HG02642 (cell line): ENCODE results near the gene CITED1.

ENCODE experiments used
- ATAC-seq: cut with Tn5 transposase; IDR thresholded peaks from one replicate; pipeline ENCODE4 v1.9.1; 2021; ENCODE audit warnings: mild to moderate bottlenecking; ENCODE audit not compliant: unreplicated experiment, poor library complexity

Gene CITED1

DNA sequence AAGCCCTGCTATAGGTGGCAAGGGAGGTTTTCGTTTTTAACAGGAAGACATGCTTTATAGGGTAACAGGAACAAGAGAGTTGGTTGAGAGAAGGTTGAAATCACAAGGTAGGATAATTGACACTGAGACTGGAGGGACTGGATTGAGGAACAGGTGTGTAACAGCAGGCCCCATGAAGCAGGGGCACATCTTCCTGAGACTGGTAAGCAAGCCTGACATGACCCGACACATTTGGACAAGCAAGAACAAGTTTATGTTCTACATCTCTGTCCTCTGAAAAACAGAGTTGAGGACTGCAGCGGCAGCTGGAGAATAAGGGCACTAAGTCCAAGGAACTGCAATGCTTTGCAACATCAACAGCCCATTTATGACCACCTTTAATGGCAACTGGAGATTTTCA lies 33.9 kb downstream of the CITED1 start:
- no peak for ATAC-seq

DNA sequence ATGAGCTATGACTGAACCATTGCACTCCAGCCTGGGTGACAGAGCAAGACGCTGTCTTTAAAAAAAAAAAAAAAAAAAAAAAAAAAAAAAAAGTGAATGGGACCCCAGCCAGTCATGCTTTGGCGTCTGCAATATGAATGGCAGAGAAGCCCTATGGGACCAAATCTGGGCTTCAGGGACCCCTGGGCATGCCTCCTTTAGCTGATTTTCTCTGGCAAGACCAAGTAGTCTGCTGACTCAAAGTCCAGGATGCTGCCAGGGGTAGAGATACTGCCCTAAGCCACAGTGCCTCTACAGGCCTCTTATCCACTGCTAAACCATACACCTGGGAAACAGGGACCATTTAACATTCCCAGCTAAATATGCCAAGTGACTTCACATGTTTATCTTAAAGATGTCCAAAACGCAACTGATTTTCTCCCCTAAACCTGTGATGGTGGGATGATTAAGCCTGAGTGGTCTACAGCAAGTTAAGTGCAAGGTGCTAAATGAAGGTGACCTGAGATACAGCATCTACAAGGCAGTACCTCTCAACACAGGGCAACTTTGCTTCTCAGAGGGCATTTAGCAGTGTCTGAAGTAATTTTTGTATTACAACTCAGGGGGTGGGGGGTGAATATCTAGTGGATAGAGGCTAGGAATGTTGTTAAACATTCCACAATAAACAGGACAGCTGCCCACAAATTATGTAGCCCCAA lies 34.5 kb downstream of the CITED1 start:
- ATAC-seq: no peak

DNA sequence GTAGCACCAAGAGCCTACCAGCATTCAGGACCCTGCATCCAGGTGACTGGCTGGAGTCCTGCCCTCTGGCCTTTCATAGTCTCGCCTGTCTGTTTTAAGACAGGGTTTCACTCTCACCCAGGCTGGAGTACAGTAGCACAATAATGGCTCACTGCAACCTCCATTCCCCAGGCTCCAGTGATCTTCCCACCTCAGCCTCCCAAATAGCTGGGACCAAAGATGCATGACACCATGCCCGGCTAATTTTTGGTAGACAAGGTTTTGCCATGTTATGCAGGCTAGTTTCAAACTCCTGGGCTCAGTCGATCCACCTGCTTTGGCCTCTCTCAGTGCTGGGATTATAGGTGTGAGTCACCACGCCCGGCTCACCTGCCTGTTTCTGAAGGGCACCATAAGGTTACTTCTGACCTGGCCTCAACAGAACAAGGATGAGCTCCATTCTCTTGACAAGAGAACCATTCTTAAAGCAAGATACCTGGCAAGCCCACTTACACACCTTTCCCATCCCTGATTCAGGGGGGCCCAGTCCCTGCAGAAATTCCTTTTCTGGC lies 35.3 kb downstream of the CITED1 start:
- no peak for ATAC-seq

DNA sequence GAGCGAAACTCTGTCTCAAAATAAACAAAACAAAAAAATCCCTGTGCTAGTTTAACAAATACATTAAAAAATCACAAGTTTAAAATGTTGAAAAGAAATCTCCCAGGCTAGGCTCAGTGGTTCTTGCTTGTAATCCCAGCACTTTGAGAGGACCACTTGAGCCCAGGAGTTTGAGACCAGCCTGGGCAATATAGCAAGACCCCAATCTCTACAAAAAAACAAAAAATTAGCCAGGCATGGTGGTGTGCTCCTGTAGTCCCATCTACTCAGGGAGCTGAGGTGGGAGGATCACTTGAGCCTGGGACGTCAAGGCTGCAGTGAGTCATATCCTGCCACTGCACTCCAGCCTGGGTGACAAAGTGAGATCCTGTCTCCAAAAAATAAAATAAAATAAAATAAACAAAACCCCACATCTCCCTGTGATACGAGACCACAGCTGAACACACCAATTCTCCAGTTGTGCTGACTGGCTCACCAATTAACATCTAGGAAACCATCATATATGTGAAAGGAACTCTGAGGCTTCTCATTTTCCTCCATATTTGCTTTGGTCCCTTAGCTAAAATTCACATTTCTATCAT lies 36.0 kb downstream of the CITED1 start:
- ATAC-seq: no peak

DNA sequence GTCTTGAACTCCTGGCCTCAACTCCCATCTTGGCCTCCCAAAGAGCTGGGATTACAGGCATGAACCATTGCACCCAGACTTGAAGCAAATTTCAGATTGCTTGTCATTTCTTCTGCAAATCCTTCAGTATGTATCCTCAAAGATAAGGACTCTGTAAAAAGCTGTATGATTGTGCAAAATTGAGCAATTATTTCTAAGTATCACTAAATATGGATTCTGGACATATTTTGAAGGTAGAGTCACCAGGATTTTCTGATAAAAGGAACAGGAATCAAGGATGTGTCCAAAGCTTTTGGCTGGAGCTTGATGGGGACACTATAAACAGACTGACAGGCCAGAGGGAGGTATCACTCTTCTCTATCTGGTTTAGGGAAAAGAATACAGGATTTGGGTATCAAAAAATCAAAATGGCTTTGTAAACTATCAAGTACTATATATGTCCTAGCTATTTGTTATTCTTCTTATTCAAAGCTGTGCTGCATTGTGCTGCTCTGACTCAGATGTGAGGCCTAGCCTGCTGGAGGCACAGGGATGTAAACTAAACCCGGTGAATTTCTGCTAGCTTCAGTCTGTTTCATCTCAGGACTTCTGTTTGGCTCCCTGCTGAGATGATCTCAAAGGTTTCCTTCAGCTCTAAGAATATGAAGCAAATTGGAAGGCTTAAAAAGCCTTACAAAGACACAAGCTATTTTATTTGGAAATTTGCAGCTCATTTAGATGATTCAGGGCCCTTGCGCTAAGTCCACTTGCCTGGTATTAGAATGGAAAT lies 36.9 kb downstream of the CITED1 start:
- ATAC-seq: no peak

DNA sequence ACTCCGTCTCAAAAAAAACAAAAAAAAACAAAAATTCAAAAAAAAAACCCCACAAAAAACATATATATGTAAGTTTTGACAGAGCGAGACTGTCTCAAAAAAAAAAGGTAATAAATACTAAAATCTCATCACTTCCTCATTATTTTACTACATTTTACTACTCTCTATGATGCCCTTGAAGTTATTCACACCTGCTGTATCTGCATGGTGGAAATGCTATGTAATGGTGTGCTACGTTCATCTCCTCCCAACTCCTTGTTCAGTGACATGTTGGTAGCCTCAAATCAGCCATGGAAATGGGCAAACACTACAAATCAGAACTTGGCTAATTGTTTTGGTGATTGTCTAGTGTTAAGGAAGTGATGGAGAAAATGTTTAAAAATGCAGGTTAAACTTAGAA lies 40.5 kb downstream of the CITED1 start:
- no peak for ATAC-seq

DNA sequence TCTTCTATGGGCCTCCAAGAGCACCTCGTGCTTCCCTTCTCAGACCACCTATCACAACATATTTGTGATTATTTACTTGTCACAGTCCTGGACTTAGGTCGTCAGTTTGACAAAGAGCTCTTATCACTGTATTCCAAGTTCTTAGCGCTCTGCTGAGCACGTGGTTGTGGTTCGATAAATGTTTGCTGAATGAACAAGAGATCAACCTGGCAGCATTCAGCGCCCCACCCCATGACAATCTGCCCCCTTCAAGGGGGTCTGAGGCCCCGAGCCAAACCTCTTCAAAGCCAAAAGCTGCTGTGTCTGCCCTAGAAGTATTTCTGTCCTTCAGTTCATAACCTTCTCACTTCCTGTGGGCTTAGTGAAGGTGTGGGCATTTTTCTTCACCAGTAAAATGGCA lies 43.6 kb downstream of the CITED1 start:
- no peak for ATAC-seq

DNA sequence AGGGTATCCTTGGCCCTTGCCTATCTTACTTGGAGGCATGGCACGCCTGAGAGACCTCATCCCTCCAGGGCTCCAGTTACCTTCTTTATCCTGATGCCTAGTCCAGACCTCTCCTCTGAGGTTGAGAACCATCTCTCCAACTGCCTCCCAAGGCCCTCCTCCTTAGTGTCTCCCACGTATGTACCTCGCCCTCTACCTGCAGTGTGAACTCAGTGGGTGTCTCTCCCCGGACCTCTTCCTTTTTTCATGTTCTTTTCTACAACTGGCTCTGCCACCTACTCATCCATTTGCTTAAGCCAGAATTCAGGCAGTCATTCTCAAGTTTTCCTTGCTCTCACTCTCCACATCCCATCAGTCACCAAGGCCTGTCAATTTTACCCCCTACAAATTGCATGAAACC lies 45.3 kb downstream of the CITED1 start:
- no peak for ATAC-seq

DNA sequence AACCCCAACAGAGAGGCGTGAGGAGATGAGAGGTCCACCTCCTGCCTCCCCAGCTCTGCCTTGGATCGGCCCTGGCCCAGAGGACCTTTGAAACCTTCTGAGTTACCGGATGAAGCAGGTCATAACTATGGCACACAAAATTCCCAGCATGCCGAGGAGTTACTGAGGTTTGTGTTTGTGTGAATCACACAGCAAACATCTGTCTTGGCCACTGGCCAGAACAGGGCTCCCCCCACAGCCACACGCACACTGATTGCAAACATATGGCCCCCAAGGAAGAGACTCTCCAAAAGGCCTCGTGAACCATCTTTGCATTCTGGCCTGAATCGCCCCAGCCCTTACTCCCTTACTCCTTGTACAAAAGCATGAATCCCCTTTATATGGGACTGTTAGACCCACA lies 47.5 kb downstream of the CITED1 start:
- no peak for ATAC-seq

DNA sequence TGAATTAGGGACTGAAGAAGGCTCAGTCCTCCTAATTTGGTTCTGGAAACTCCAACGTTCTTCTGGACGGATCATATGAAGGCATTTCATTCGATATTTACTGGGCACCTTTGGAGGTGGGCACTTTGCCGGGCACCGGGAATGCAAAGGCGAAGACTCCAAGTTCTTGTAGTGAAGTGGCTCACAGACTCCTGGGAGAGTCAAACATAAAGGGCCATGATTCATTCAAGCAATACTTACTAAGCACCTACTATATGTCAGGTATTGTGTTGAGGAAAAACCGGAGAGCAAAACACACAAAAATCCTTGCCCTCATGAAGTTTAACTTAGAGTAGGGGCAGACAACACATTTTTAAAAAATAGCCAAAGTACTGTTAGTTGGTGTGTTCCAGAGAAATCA lies 49.9 kb downstream of the CITED1 start:
- no peak for ATAC-seq

DNA sequence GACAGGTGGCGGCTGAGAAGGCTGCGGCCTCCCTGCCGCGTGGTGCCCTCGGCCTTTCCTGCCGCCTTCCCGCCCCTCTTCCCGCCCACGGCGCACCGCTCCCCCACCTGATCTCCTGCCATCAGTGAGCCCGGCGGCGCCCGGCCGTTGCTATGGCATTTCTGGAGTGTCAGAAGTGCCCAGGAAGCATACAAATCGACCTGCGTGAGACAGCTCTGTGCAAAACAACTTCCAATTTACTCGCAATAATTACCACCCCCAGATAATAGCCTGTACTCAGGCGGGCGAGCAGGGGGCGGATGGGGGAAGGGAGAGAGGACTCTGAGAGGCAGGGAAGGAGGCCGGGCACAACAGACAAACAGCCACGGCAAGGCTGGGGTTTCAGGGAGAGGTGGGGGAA lies 50.3 kb downstream of the CITED1 start:
- no peak for ATAC-seq

DNA sequence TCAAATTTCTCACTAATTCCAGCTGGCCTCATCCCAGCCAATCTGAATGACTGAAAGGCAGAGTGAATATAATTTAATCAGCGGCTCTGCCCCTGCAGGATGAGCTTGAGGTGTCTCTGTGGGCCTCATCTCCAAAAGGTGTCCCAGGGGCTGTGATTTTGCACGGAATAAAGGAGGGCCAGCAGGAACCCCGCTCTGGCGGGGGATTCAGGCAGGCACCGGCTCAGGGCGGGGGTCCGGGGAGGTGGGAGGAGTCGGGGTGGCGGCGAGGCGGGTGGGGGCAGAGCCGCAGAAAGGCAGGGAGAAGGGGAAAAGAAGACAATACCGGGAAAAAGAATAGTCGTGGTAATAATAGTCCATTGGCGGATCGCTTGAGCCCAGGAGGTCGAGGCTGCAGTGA lies 50.9 kb downstream of the CITED1 start:
- no peak for ATAC-seq

DNA sequence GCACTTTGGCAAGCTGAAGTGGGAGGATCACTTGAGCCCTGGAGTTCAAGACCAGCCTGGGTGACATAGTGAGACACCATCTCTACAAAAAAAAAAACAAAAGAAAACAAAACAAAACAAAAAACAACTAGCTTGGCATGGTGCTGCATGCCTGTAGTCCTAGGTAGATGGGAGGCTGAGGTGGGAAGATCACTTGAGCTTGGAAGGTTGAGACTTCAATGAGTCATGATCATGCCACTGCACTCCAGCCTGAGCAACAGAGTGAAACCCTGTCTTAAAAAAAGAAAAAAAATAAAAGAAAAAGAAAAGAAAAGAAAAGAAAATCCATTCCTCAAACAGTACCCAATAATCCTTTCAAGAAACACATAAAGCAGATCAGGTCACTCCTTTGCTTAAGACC lies 52.0 kb downstream of the CITED1 start:
- no peak for ATAC-seq
